ENCODE measurements around the gene RAB43.
"Not testable (repeated sequence)": the region's sequence is repeated elsewhere in the genome, so short reads cannot be mapped to it uniquely, and the experiment has no call there.

DNA sequence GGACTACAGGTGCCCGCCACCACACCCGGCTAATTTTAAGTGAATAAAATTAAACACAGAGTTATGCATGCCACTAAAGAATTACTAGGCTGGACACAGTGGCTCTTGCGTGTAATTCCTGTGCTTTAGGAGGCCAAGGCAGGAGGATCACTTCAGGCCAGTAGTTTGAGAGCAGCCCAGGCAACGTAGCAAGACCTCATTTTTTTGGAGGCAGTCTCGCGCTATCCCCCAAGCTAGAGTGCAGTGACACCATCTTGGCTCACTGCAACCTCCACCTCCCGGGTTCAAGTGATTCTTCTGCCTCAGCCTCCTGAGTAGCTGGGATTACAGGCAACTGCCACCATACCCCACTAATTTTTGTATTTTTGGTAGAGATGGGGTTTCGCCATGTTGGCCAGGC is 44.0 kb upstream of the RAB43 start:
- not testable (repeated sequence) for TF ChIP-seq EZH2phosphoT487 (IDR thresholded peaks at IDR 0.05; ENCODE audit: borderline replicate concordance, low read depth, low read length)
- TF ChIP-seq, protein P1, sequence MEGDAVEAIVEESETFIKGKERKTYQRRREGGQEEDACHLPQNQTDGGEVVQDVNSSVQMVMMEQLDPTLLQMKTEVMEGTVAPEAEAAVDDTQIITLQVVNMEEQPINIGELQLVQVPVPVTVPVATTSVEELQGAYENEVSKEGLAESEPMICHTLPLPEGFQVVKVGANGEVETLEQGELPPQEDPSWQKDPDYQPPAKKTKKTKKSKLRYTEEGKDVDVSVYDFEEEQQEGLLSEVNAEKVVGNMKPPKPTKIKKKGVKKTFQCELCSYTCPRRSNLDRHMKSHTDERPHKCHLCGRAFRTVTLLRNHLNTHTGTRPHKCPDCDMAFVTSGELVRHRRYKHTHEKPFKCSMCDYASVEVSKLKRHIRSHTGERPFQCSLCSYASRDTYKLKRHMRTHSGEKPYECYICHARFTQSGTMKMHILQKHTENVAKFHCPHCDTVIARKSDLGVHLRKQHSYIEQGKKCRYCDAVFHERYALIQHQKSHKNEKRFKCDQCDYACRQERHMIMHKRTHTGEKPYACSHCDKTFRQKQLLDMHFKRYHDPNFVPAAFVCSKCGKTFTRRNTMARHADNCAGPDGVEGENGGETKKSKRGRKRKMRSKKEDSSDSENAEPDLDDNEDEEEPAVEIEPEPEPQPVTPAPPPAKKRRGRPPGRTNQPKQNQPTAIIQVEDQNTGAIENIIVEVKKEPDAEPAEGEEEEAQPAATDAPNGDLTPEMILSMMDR (conservative IDR thresholded peaks at IDR 0.05; ENCODE audit: low read length) = not testable (repeated sequence)
